ENCODE results near the gene LYSMD3.

- TF ChIP-seq EZH2 (IDR thresholded peaks at IDR 0.05; ENCODE audit: low read length) (no peak), CTCF (optimal IDR thresholded peaks at IDR 0.05 in 1 of 3, IDR thresholded peaks at IDR 0.05 in 1 of 3, conservative IDR thresholded peaks at IDR 0.05 in 1 of 3; ENCODE audit: extremely low read depth in 1 of 3, insufficient read depth in 2 of 3, low read length in 3 of 3) (no peak)
Measured at GRCh38 chr5:90477621-90478215, 51.7 kb downstream of the LYSMD3 start.
